Measurements from ENCODE around the gene ARHGEF6.

GRCh38 chrX:136789856-136790255 is 9.1 kb upstream of the ARHGEF6 start:
- TF ChIP-seq CTCF (IDR thresholded peaks at IDR 0.05) (no peak), POLR2A (IDR thresholded peaks at IDR 0.05) (no peak)
